ENCODE measurements around the gene ITGAD.

GRCh38 chr16:31375231-31375630 is 17.9 kb upstream of the ITGAD start:
- TF ChIP-seq CTCF (IDR thresholded peaks at IDR 0.05) (no peak), USF2 (CRISPR knock-in tag; IDR thresholded peaks at IDR 0.05) (no peak), ATF2 (CRISPR knock-in tag; IDR thresholded peaks at IDR 0.05; ENCODE audit: borderline replicate concordance, low read depth) (no peak), ATF3 (CRISPR knock-in tag; conservative IDR thresholded peaks at IDR 0.05) (no peak), CREM (CRISPR knock-in tag; IDR thresholded peaks at IDR 0.05) (no peak), MLX (CRISPR knock-in tag; IDR thresholded peaks at IDR 0.05) (no peak), PREB (CRISPR knock-in tag; IDR thresholded peaks at IDR 0.05; ENCODE audit: borderline replicate concordance) (no peak)
